Ovary (tissue), 3 donors: ENCODE data around the gene TRIM28.

ENCODE experiments used
- CTCF ChIP-seq, 3 donors: fragments of 450-650 bp in 2 of 3; fragments of 200-600 bp in 1 of 3; IDR thresholded peaks; one replicate each; pipeline versions ENCODE4 v1.5.1 to v1.8.0; 2016 to 2022; ENCODE audit warnings: antibody characterized with exemption in 3 of 3, mild to moderate bottlenecking in 1 of 3
- EP300 ChIP-seq: sonication (generic); formaldehyde crosslinking; IDR thresholded peaks from one replicate; pipeline ENCODE4 v1.6.1; 2017; ENCODE audit warnings: antibody characterized with exemption
- POLR2A ChIP-seq: fragments of 450-650 bp; IDR thresholded peaks from one replicate; pipeline ENCODE4 v1.6.1; 2017; ENCODE audit warnings: antibody characterized with exemption, mild to moderate bottlenecking, moderate library complexity
- donor health status: DM: no; HTN: no; CAD: no.

GRCh38 chr19:58578012-58578925 is 34.4 kb downstream of the TRIM28 start:
- no peak for TF ChIP-seq CTCF (IDR thresholded peaks at IDR 0.05)
- TF ChIP-seq POLR2A, result no peak
- no peak for TF ChIP-seq EP300
